Measurements from ENCODE around the gene CDH23.

DNA sequence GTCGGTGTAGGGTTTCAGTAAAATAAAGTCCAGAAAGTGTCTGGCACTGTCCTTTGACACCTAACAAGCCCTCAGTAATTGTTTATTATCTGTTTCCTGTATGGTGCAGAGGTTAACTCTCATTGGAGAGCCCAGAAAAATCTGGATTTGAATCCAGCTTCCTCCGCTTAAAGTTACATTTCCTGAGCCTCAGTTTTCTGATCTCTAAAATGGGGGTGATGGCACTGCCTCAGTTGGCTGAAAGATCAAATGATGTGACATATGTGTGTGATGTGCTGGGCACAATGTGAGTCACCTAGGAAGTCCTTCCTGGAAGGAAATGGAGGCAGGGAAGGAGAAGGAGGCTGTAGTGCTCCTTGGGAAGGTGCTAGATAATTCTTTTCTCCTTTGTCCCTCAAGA lies 14.7 kb upstream of the CDH23 start:
- TF ChIP-seq ZFP30 (CRISPR knock-in tag; IDR thresholded peaks at IDR 0.05) (no peak), RARB (CRISPR knock-in tag; IDR thresholded peaks at IDR 0.05) (no peak), OSR1 (CRISPR knock-in tag; IDR thresholded peaks at IDR 0.05) (no peak), TOX (CRISPR knock-in tag; IDR thresholded peaks at IDR 0.05; ENCODE audit: borderline replicate concordance) (no peak)
- TF ChIP-seq, protein P1, sequence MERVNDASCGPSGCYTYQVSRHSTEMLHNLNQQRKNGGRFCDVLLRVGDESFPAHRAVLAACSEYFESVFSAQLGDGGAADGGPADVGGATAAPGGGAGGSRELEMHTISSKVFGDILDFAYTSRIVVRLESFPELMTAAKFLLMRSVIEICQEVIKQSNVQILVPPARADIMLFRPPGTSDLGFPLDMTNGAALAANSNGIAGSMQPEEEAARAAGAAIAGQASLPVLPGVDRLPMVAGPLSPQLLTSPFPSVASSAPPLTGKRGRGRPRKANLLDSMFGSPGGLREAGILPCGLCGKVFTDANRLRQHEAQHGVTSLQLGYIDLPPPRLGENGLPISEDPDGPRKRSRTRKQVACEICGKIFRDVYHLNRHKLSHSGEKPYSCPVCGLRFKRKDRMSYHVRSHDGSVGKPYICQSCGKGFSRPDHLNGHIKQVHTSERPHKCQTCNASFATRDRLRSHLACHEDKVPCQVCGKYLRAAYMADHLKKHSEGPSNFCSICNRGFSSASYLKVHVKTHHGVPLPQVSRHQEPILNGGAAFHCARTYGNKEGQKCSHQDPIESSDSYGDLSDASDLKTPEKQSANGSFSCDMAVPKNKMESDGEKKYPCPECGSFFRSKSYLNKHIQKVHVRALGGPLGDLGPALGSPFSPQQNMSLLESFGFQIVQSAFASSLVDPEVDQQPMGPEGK (CRISPR knock-in tag; IDR thresholded peaks at IDR 0.05; ENCODE audit: borderline replicate concordance) = no peak
- TF ChIP-seq, protein P2, sequence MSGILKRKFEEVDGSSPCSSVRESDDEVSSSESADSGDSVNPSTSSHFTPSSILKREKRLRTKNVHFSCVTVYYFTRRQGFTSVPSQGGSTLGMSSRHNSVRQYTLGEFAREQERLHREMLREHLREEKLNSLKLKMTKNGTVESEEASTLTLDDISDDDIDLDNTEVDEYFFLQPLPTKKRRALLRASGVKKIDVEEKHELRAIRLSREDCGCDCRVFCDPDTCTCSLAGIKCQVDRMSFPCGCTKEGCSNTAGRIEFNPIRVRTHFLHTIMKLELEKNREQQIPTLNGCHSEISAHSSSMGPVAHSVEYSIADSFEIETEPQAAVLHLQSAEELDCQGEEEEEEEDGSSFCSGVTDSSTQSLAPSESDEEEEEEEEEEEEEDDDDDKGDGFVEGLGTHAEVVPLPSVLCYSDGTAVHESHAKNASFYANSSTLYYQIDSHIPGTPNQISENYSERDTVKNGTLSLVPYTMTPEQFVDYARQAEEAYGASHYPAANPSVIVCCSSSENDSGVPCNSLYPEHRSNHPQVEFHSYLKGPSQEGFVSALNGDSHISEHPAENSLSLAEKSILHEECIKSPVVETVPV (CRISPR knock-in tag; IDR thresholded peaks at IDR 0.05) = no peak
- TF ChIP-seq, protein P3, sequence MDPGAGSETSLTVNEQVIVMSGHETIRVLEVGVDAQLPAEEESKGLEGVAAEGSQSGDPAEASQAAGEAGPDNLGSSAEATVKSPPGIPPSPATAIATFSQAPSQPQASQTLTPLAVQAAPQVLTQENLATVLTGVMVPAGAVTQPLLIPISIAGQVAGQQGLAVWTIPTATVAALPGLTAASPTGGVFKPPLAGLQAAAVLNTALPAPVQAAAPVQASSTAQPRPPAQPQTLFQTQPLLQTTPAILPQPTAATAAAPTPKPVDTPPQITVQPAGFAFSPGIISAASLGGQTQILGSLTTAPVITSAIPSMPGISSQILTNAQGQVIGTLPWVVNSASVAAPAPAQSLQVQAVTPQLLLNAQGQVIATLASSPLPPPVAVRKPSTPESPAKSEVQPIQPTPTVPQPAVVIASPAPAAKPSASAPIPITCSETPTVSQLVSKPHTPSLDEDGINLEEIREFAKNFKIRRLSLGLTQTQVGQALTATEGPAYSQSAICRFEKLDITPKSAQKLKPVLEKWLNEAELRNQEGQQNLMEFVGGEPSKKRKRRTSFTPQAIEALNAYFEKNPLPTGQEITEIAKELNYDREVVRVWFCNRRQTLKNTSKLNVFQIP (CRISPR knock-in tag; IDR thresholded peaks at IDR 0.05; ENCODE audit: borderline replicate concordance, low read depth) = no peak
- TF ChIP-seq, protein P4, sequence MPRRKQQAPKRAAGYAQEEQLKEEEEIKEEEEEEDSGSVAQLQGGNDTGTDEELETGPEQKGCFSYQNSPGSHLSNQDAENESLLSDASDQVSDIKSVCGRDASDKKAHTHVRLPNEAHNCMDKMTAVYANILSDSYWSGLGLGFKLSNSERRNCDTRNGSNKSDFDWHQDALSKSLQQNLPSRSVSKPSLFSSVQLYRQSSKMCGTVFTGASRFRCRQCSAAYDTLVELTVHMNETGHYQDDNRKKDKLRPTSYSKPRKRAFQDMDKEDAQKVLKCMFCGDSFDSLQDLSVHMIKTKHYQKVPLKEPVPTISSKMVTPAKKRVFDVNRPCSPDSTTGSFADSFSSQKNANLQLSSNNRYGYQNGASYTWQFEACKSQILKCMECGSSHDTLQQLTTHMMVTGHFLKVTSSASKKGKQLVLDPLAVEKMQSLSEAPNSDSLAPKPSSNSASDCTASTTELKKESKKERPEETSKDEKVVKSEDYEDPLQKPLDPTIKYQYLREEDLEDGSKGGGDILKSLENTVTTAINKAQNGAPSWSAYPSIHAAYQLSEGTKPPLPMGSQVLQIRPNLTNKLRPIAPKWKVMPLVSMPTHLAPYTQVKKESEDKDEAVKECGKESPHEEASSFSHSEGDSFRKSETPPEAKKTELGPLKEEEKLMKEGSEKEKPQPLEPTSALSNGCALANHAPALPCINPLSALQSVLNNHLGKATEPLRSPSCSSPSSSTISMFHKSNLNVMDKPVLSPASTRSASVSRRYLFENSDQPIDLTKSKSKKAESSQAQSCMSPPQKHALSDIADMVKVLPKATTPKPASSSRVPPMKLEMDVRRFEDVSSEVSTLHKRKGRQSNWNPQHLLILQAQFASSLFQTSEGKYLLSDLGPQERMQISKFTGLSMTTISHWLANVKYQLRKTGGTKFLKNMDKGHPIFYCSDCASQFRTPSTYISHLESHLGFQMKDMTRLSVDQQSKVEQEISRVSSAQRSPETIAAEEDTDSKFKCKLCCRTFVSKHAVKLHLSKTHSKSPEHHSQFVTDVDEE (CRISPR knock-in tag; IDR thresholded peaks at IDR 0.05) = no peak
